ENCODE measurements around the gene COPS9.

The COPS9 gene

GRCh38 chr2:240111253-240111652 is 24.9 kb downstream of the COPS9 start:
- DNase-seq, result peak; percentile 39

- DNase-seq, result no peak
Observed at GRCh38 chr2:240109386-240109785, 26.7 kb downstream of the COPS9 start.

- no peak for DNase-seq
Observed at GRCh38 chr2:240107477-240107796, 28.7 kb downstream of the COPS9 start.

DNA sequence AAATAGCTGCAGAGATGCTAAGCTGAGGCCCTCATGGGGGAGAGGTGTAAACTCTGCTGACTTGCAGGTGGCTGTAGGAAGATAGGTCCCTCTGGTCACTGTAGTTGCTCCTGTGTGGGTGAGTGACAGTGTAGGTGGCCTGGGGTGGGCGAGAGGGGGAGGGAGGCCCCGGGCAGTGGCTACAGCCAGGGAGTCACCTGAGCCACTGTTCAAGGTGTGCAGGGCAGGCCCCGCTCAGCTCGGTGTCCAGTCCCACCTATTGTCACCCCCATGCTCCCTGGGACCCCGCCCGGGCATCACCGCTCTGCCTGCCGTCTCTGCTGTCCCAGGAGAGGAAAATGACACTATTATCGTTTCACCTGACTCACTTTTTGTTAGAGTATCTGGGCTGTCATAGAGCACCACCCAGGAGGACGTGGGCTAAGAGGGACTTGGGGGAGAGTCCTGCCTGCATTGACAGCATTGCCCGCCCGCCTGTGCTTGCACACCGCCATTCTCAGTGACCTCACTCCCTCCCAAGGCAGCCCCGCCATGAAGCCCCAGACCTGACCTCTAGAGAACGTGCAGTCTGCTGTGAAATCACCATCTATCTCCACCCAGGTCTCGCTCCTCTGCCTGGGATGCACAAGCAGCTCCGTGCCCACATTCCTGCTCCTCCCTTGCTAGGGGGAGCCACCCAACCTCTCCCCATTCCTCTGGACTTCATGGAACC is 29.2 kb downstream of the COPS9 start:
- no peak for DNase-seq

DNA sequence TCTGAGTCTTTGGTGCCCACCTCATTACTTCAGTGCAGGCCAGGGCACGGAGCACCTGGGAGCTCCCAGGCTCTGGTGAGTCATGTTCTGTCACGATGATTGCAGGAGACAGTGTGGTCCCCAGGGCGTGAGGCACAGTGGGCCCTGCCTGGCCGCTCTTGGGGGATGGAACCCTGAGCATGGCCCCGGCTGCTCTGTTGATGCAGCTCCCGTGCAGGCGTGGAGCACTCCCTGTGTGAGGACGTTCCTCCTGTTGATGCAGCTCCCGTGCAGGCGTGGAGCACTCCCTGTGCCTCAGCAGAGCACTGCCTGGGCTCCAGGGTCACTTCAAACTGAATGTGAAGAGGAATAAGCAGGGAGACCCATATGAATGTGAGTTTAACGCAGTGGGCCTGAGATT is 30.1 kb downstream of the COPS9 start:
- no peak for DNase-seq

DNA sequence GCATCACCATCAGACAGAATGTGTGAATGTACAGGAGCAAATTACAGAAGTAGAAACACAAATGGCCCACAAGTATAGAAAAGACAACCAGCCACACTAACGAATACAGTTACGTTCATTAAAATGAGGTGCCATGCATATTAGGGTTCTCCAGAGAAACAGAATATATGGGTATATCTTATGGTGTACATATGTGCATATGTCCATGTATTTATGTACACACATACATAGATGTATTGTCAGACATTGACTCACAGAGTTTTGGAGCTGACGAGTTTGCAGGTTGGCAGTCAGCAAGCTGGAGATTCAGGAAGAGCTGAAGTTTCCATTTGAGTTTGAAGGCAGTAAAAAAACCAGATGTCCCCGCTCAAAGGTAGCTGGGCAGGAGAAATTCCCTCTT is 33.0 kb downstream of the COPS9 start:
- DNase-seq, result no peak

DNA sequence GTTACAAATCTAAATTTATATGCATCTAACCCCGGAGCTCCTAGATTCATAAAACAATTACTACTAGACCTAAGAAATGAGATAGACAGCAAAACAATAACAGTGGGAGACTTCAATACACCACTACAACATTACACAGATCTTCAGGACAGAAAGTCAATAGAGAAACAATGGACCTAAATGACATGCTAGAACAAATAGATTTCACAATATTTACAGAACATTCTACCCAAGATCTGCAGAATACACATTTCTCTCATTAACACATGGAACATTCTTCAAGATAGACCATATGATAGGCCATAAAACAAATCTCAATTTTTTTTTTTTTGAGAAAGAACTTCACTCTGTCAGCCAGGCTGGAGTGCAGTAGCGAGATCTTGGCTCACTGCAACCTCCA is 37.8 kb downstream of the COPS9 start:
- no peak for DNase-seq

GRCh38 chr2:240095556-240096523 is 40.3 kb downstream of the COPS9 start:
- DNase-seq, result peak; percentile 18

DNA sequence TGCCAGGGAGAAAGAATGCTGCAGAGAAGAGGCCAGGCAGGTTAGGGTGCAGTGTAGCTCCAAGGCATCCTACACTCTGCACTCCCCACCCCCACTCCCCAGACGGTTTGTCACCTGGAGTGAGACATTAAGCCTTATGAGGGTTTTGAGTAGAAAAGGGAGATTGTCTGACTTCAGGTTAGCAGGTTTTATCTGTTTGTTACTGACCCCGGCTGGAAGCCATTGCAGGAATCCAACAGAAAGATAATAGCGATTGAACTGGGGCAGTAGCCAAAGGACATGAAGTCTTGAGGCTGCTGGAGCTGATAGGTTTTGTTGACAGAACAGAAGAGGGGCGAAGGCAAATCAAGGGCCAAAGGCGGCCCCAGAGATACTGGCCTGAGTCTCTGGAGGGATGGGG is 46.8 kb downstream of the COPS9 start:
- no peak for DNase-seq

DNA sequence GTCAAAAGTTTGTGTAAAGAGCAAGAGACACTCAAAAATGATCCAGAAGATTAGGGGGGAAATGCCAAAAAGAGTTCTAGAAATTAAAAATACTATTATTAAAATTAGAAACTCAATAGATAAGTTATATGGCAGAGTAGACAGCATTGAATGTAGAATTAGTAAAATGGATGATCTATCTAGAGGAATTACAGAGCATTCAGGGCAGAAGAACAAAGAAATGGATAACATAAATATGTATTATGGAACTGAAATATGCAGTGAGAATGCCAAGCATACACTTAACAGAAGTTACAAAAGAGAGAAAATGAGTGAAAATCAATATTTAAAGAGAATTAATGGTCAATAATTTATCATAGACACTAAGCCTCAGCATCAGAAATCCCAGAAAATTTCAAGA is 49.5 kb downstream of the COPS9 start:
- no peak for DNase-seq
